ENCODE data around the gene LSM4.

Gene LSM4

GRCh38 chr19:18308051-18308947 lies 14.6 kb downstream of the LSM4 start:
- TF ChIP-seq POLR2A (IDR thresholded peaks at IDR 0.05; ENCODE audit: low read depth, low read length) (no peak; the same call in 1 of the 2 replicates), POLR2AphosphoS5 (IDR thresholded peaks at IDR 0.05; ENCODE audit: low read depth, low read length) (no peak), TAF1 (IDR thresholded peaks at IDR 0.05; ENCODE audit: borderline replicate concordance, low read depth, low read length) (no peak)
- DNase-seq (ENCODE audit: insufficient read length) = no peak
- no peak for FAIRE-seq

GRCh38 chr19:18307271-18307681 lies 15.6 kb downstream of the LSM4 start:
- no peak for DNase-seq (ENCODE audit: insufficient read length)
- FAIRE-seq = no peak
- TF ChIP-seq TAF1 (IDR thresholded peaks at IDR 0.05; ENCODE audit: borderline replicate concordance, low read depth, low read length) (no peak), POLR2A (IDR thresholded peaks at IDR 0.05; ENCODE audit: low read depth, low read length) (no peak), POLR2AphosphoS5 (IDR thresholded peaks at IDR 0.05; ENCODE audit: low read depth, low read length) (no peak)

GRCh38 chr19:18306888-18307260 lies 16.0 kb downstream of the LSM4 start:
- FAIRE-seq (no peak), DNase-seq (ENCODE audit: insufficient read length) (no peak)
- no peak for TF ChIP-seq POLR2AphosphoS5 (IDR thresholded peaks at IDR 0.05; ENCODE audit: low read depth, low read length)
- no peak for TF ChIP-seq TAF1 (IDR thresholded peaks at IDR 0.05; ENCODE audit: borderline replicate concordance, low read depth, low read length)
- TF ChIP-seq POLR2A (IDR thresholded peaks at IDR 0.05; ENCODE audit: low read depth, low read length) = no peak

GRCh38 chr19:18306209-18306887 lies 16.5 kb downstream of the LSM4 start:
- TF ChIP-seq TAF1 (IDR thresholded peaks at IDR 0.05; ENCODE audit: borderline replicate concordance, low read depth, low read length) = no peak
- no peak for TF ChIP-seq POLR2AphosphoS5 (IDR thresholded peaks at IDR 0.05; ENCODE audit: low read depth, low read length)
- DNase-seq (ENCODE audit: insufficient read length) (no peak), FAIRE-seq (peak; percentile 21)

GRCh38 chr19:18304458-18305310 lies 18.2 kb downstream of the LSM4 start:
- DNase-seq (ENCODE audit: insufficient read length) (peak; percentile 87), FAIRE-seq (peak; percentile 85)
- TF ChIP-seq POLR2A (IDR thresholded peaks at IDR 0.05; ENCODE audit: low read depth, low read length) = peak; percentile 78; the same call in 1 of the 2 replicates
- TF ChIP-seq POLR2AphosphoS5 (IDR thresholded peaks at IDR 0.05; ENCODE audit: low read depth, low read length) = peak; percentile 59; the same call in 1 of the 2 replicates
- TF ChIP-seq TAF1 (IDR thresholded peaks at IDR 0.05; ENCODE audit: borderline replicate concordance, low read depth, low read length) = peak; percentile 36; the same call in 1 of the 2 replicates

- no peak for DNase-seq (ENCODE audit: insufficient read length)
- TF ChIP-seq TAF1 (IDR thresholded peaks at IDR 0.05; ENCODE audit: borderline replicate concordance, low read depth, low read length) (no peak), POLR2A (IDR thresholded peaks at IDR 0.05; ENCODE audit: low read depth, low read length) (no peak), POLR2AphosphoS5 (IDR thresholded peaks at IDR 0.05; ENCODE audit: low read depth, low read length) (no peak)
- no peak for FAIRE-seq
These were observed 18.7 kb downstream of the LSM4 start for GRCh38 chr19:18304208-18304457.

GRCh38 chr19:18301718-18302111 lies 21.2 kb downstream of the LSM4 start:
- FAIRE-seq (no peak), DNase-seq (ENCODE audit: insufficient read length) (no peak)
- TF ChIP-seq POLR2A (IDR thresholded peaks at IDR 0.05; ENCODE audit: low read depth, low read length) = no peak
- TF ChIP-seq TAF1 (IDR thresholded peaks at IDR 0.05; ENCODE audit: borderline replicate concordance, low read depth, low read length) = no peak
- TF ChIP-seq POLR2AphosphoS5 (IDR thresholded peaks at IDR 0.05; ENCODE audit: low read depth, low read length) = no peak

GRCh38 chr19:18300930-18301717 lies 21.8 kb downstream of the LSM4 start:
- FAIRE-seq (no peak), DNase-seq (ENCODE audit: insufficient read length) (no peak)
- TF ChIP-seq POLR2AphosphoS5 (IDR thresholded peaks at IDR 0.05; ENCODE audit: low read depth, low read length) (no peak), TAF1 (IDR thresholded peaks at IDR 0.05; ENCODE audit: borderline replicate concordance, low read depth, low read length) (no peak), POLR2A (IDR thresholded peaks at IDR 0.05; ENCODE audit: low read depth, low read length) (no peak)

GRCh38 chr19:18299654-18300053 lies 23.2 kb downstream of the LSM4 start:
- TF ChIP-seq TAF1 (IDR thresholded peaks at IDR 0.05; ENCODE audit: borderline replicate concordance, low read depth, low read length) (no peak), POLR2A (IDR thresholded peaks at IDR 0.05; ENCODE audit: low read depth, low read length) (no peak), POLR2AphosphoS5 (IDR thresholded peaks at IDR 0.05; ENCODE audit: low read depth, low read length) (no peak)
- no peak for FAIRE-seq
- no peak for DNase-seq (ENCODE audit: insufficient read length)

GRCh38 chr19:18298601-18299000 lies 24.3 kb downstream of the LSM4 start:
- no peak for TF ChIP-seq POLR2AphosphoS5 (IDR thresholded peaks at IDR 0.05; ENCODE audit: low read depth, low read length)
- no peak for TF ChIP-seq TAF1 (IDR thresholded peaks at IDR 0.05; ENCODE audit: borderline replicate concordance, low read depth, low read length)
- TF ChIP-seq POLR2A (IDR thresholded peaks at IDR 0.05; ENCODE audit: low read depth, low read length) = no peak
- no peak for DNase-seq (ENCODE audit: insufficient read length)
- FAIRE-seq = no peak

Measured in GM12892 (cell line).